HCT116 (cell line): Measurements from ENCODE around the gene GCN1. TPM values are rescaled to one million over a fixed set of nuclear protein-coding genes. Genes with fewer than 3 reads are reported as not detected.

Experiments used
- ATAC-seq: fragments of 200-7000 bp; cut with Tn5 transposase; 2 replicates; pipeline ENCODE4 v1.9.1; 2020; ENCODE audit warnings: mild to moderate bottlenecking, moderate library complexity
- BruUV-seq: library from RNA; stranded (reverse); fragments of 400-500 nt; replicated peaks from 2 replicates; lab custom pipeline; 2021; lab: Mats Ljungman, UMichigan
- CTCF ChIA-PET: fragments of 300-600 bp; sonication (Branson Sonifier 250); formaldehyde crosslinking; loops from one replicate; lab custom pipeline; 2021; ENCODE audit warnings: antibody characterized with exemption; lab: Charles Lee
- POLR2A ChIA-PET: fragments of 300-600, 350-600 bp; sonication (Branson Sonifier 250); formaldehyde crosslinking; loops from one replicate; lab custom pipeline; 2021; ENCODE audit warnings: antibody characterized with exemption; lab: Charles Lee
- RAD21 ChIA-PET, 2 experiments: fragments of 300-600 bp; sonication (Branson Sonifier 250); formaldehyde crosslinking; loops; one replicate each; lab custom pipeline; 2023; ENCODE audit warnings: low total read pairs in 2 of 2; ENCODE audit not compliant: uncharacterized antibody in 2 of 2, unreplicated experiment in 2 of 2, low non-redundant PET in 1 of 2; lab: Charles Lee
- DNase-seq: peaks from one replicate; pipeline ENCODE4 v3.0.0-alpha.2; 2010; ENCODE audit warnings: low read depth, low spot score
- H2AFZ ChIP-seq: fragments of 200-600 bp; shearing (Covaris generic), sonication (generic); 2 replicates; pipeline ENCODE4 v1.6.1; 2017; ENCODE audit warnings: low read depth, mixed run types, mixed read lengths, antibody characterized with exemption, low read length; ENCODE audit not compliant: poor library complexity, severe bottlenecking
- H3K27ac ChIP-seq: 2 replicates; pipeline ENCODE4 v1.5.1; 2012; ENCODE audit warnings: low read depth, low read length
- H3K27me3 ChIP-seq: fragments of 200-600 bp; sonication (generic); 2 replicates; pipeline ENCODE4 v1.6.1; 2016; ENCODE audit warnings: mixed run types, low read length, mixed read lengths; ENCODE audit not compliant: insufficient read depth
- H3K36me3 ChIP-seq, 2 experiments: fragments of 200-500 bp in 1 of 2; fragments of 200-600 bp in 1 of 2; sonication (Bioruptor generic) in 1 of 2; sonication (generic) in 1 of 2; 2 replicates each; pipeline versions ENCODE4 v1.5.1 to v1.6.1; 2014 to 2016; ENCODE audit warnings: low read length in 2 of 2, inconsistent platforms in 1 of 2, mixed read lengths in 1 of 2, mixed run types in 1 of 2; ENCODE audit not compliant: insufficient read depth in 2 of 2, control insufficient read depth in 1 of 2
- H3K4me1 ChIP-seq, 2 experiments: fragments of 200-600 bp in 1 of 2; sonication (generic) in 1 of 2; 2 replicates each; pipeline versions ENCODE4 v1.5.1 to v1.6.1; 2012 to 2017; ENCODE audit warnings: low read length in 2 of 2, inconsistent platforms in 1 of 2, mild to moderate bottlenecking in 1 of 2, mixed read lengths in 1 of 2, mixed run types in 1 of 2, moderate library complexity in 1 of 2; ENCODE audit not compliant: insufficient read depth in 2 of 2, control insufficient read depth in 1 of 2
- H3K4me2 ChIP-seq: fragments of 200-600 bp; sonication (generic); 2 replicates; pipeline ENCODE4 v1.6.1; 2017; ENCODE audit warnings: mixed run types, low read length, mixed read lengths
- H3K4me3 ChIP-seq, 2 experiments: fragments of 200-600 bp in 1 of 2; sonication (generic) in 1 of 2; replicated peaks in 1 of 2; 2 replicates each; pipeline ENCODE4 v1.5.1; 2011 to 2016; ENCODE audit warnings: low read length in 2 of 2, control low read depth in 1 of 2, low read depth in 1 of 2, mild to moderate bottlenecking in 1 of 2, mixed read lengths in 1 of 2, mixed run types in 1 of 2
- H3K79me2 ChIP-seq: fragments of 200-600 bp; sonication (generic); 2 replicates; pipeline ENCODE4 v1.6.1; 2017; ENCODE audit warnings: mild to moderate bottlenecking, mixed run types, low read length, moderate library complexity, mixed read lengths; ENCODE audit not compliant: insufficient read depth
- H3K9ac ChIP-seq: fragments of 200-600 bp; sonication (generic); 2 replicates; pipeline ENCODE4 v1.6.1; 2016; ENCODE audit warnings: low read length, mixed read lengths
- H3K9me2 ChIP-seq: fragments of 200-600 bp; sonication (generic), shearing (Covaris generic); 2 replicates; pipeline ENCODE4 v1.6.1; 2017; ENCODE audit warnings: mixed run types, mild to moderate bottlenecking, moderate library complexity; ENCODE audit not compliant: insufficient read depth
- H3K9me3 ChIP-seq, 2 experiments: fragments of 200-500 bp in 1 of 2; fragments of 200-600 bp in 1 of 2; sonication (Bioruptor generic) in 1 of 2; sonication (generic) in 1 of 2; 2 replicates each; pipeline ENCODE4 v1.6.1; 2014 to 2017; ENCODE audit warnings: low read length in 2 of 2, mixed read lengths in 2 of 2, inconsistent platforms in 1 of 2, low read depth in 1 of 2, mild to moderate bottlenecking in 1 of 2, mixed run types in 1 of 2, moderate library complexity in 1 of 2; ENCODE audit not compliant: control insufficient read depth in 1 of 2, insufficient read depth in 1 of 2
- H4K20me1 ChIP-seq: fragments of 200-600 bp; sonication (generic), shearing (Covaris generic); 2 replicates; pipeline ENCODE4 v1.6.1; 2017; ENCODE audit warnings: mixed run types, mild to moderate bottlenecking, moderate library complexity; ENCODE audit not compliant: insufficient read depth
- ATF3 ChIP-seq: IDR thresholded peaks from 2 replicates; pipeline ENCODE4 v1.6.1; 2012
- CTCF ChIP-seq, 3 experiments: fragments of 200-600 bp in 1 of 3; sonication (generic) in 1 of 3; IDR thresholded peaks in 2 of 3; conservative IDR thresholded peaks in 1 of 3; 2 replicates each; pipeline ENCODE4 v1.5.1; 2012 to 2017; ENCODE audit warnings: low read depth in 2 of 3, low read length in 2 of 3, antibody characterized with exemption in 1 of 3, borderline replicate concordance in 1 of 3, control low read depth in 1 of 3, mild to moderate bottlenecking in 1 of 3, mixed read lengths in 1 of 3, mixed run types in 1 of 3, moderate library complexity in 1 of 3; ENCODE audit not compliant: insufficient read depth in 1 of 3
- POLR2AphosphoS5 ChIP-seq: IDR thresholded peaks from 2 replicates; pipeline ENCODE4 v1.6.1; 2011; ENCODE audit warnings: mild to moderate bottlenecking, low read depth, low read length, moderate library complexity
- intact Hi-C: fragments of 100-400 bp; cut with micrococcal nuclease; formaldehyde crosslinking; loops from 2 replicates; pipeline ENCODE4 v1.10.0; 2022
- total RNA-seq: library from RNA; stranded (reverse); gene quantifications from one replicate; pipeline ENCODE4 v1.2.1, GENCODE V29; 2021; ENCODE audit not compliant: unreplicated experiment

GCN1 gene
- total RNA-seq, 1 experiment from 2014 or later: 184 TPM

- TF ChIP-seq POLR2AphosphoS5 (peak; percentile 21; the same call in 1 of the 2 replicates), CTCF (IDR thresholded peaks at IDR 0.05 in 2 of 3, conservative IDR thresholded peaks at IDR 0.05 in 1 of 3; ENCODE audit: borderline replicate concordance in 1 of 3, insufficient read depth in 1 of 3, low read depth in 2 of 3, low read length in 2 of 3) (peak in 2 of 3 experiments; percentile 56 to 60; a peak in 4 of 6 replicates), ATF3 (no peak)
- H4K20me1 ChIP-seq: no peaks in the 10 kb centered on the region; the same call in 1 of the 2 replicates
- H2AFZ ChIP-seq: no peak overlapping the region
- peak overlapping the region; percentile 100 for H3K27ac ChIP-seq
- no peaks in the 10 kb centered on the region for H3K36me3 ChIP-seq
- peak overlapping the region in 1 of 2 experiments; percentile 11; a peak in 1 of 4 replicates for H3K4me3 ChIP-seq
- H3K4me1 ChIP-seq: peaks cover 88 to 99% of the 10 kb centered on the region in 2 experiments
- H3K9me3 ChIP-seq: no peaks in the 10 kb centered on the region
- peak; percentile 32 for ATAC-seq
- ChIA-PET CTCF (interaction anchor here (0.8 to 2.8 kb wide), 10 partner anchors 8 to 41 kb away, joined by 3 to 21 read pairs (median 6); partner anchors contain the start of genes PXN and RPLP0), RAD21 (interaction anchor here (0.9 to 2.1 kb wide), 3 partner anchors 27 to 31 kb away, joined by 3 to 14 read pairs (median 3); partner anchors contain the start of gene PXN (in 2 of the 2)), POLR2A (interaction anchor here (1.0 to 6.9 kb wide), 10 partner anchors 10 to 57 kb away, joined by 3 to 46 read pairs (median 6); partner anchors contain the start of genes RNU4-1, RNU4-2 and RPLP0)
- peak overlapping the region; percentile 95 for H3K4me2 ChIP-seq
- BruUV-seq: no TSS peak
- intact Hi-C loops: loop anchor here (10.0 kb wide), 1 partner anchor 200 kb away; the partner anchor contains the start of gene COX6A1
- H3K27me3 ChIP-seq: no peaks in the 10 kb centered on the region
- H3K79me2 ChIP-seq: peaks cover 94% of the 10 kb centered on the region
- H3K9me2 ChIP-seq: no peaks in the 10 kb centered on the region
- H3K9ac ChIP-seq: peak overlapping the region; percentile 43
- peak; percentile 61 for DNase-seq
Observed at GRCh38 chr12:120234643-120235368, 40.3 kb upstream of the GCN1 start.
